ENCODE results near the gene USP17L13.
A peak's percentile ranks its signal among the peaks of the same experiment; 100 is the strongest.
"Not testable (repeated sequence)": the region's sequence is repeated elsewhere in the genome, so short reads cannot be mapped to it uniquely, and the experiment has no call there.

Gene USP17L13, protein sequence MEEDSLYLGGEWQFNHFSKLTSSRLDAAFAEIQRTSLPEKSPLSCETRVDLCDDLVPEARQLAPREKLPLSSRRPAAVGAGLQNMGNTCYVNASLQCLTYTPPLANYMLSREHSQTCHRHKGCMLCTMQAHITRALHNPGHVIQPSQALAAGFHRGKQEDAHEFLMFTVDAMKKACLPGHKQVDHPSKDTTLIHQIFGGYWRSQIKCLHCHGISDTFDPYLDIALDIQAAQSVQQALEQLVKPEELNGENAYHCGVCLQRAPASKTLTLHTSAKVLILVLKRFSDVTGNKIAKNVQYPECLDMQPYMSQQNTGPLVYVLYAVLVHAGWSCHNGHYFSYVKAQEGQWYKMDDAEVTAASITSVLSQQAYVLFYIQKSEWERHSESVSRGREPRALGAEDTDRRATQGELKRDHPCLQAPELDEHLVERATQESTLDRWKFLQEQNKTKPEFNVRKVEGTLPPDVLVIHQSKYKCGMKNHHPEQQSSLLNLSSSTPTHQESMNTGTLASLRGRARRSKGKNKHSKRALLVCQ

DNA sequence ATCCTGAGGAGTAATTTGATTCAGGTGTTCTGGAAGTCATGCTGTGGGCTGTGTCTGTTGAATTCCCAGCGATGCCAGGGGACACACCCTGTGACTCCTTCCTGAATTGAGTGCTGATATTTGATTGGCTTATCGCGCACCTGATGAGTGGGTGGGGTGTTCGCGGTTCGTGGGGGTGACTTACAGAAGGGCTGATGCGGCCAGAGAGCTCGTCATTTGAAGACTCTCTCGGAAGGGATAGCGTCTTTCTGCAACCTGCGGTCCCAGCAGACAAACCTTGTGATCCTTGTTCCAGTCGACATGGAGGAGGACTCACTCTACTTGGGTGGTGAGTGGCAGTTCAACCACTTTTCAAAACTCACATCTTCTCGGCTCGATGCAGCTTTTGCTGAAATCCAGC, at the start of gene USP17L13:
USP17L13 (plus strand) TSS at position 301 of the 400 bp plus-strand sequence; CDS start at position 301, 0 bp downstream.
- DNase-seq (ENCODE audit: low spot score), result not testable (repeated sequence)

DNA sequence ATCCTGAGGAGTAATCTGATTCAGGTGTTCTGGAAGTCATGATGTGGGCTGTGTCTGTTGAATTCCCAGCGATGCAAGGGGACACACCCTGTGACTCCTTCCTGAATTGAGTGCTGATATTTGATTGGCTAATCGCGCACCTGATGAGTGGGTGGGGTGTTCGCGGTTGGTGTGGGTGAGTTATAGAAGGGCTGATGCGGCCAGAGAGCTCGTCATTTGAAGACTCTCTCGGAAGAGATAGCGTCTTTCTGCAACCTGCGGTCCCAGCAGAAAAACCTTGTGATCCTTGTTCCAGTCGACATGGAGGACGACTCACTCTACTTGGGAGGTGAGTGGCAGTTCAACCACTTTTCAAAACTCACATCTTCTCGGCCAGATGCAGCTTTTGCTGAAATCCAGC, 14.3 kb upstream of the USP17L13 start, which contains the start of gene USP17L10:
USP17L10 (plus strand) TSS at position 301 of the 400 bp plus-strand sequence; CDS start at position 301, 0 bp downstream.
- not testable (repeated sequence) for DNase-seq (ENCODE audit: low spot score)

DNA sequence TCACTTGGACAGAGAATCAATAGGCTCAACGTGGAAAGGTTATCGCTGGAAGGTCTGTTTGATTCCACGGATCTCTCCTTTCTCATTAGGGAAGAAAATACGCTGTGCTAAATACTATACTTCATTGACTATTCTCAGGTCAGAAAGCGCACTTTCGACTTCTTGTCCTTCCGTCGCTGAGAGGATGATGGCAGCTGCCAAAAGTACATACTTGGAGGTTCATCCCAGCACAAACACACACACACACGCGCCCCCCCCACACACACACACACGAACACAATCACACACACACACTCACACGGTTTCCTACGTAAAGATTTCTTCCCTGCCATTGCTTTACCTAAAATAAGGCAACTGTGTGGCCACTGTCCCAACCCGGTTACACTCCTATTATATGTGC, 10.0 kb upstream of the USP17L13 start:
- not testable (repeated sequence) for DNase-seq (ENCODE audit: low spot score)

DNA sequence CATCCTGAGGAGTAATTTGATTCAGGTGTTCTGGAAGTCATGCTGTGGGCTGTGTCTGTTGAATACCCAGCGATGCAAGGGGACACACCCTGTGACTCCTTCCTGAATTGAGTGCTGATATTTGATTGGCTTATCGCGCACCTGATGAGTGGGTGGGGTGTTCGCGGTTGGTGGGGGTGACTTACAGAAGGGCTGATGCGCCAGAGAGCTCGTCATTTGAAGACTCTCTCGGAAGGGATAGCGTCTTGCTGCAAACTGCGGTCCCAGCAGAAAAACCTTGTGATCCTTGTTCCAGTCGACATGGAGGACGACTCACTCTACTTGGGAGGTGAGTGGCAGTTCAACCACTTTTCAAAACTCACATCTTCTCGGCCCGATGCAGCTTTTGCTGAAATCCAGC, 9.6 kb upstream of the USP17L13 start, which contains the start of gene USP17L11:
USP17L11 (plus strand) TSS at position 301 of the 400 bp plus-strand sequence; CDS start at position 301, 0 bp downstream.
- not testable (repeated sequence) for DNase-seq (ENCODE audit: low spot score)

DNA sequence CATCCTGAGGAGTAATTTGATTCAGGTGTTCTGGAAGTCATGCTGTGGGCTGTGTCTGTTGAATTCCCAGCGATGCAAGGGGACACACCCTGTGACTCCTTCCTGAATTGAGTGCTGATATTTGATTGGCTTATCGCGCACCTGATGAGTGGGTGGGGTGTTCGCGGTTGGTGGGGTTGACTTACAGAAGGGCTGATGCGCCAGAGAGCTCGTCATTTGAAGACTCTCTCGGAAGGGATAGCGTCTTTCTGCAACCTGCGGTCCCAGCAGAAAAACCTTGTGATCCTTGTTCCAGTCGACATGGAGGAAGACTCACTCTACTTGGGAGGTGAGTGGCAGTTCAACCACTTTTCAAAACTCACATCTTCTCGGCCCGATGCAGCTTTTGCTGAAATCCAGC, 4.8 kb upstream of the USP17L13 start, which contains the start of gene USP17L12:
USP17L12 (plus strand) TSS at position 301 of the 400 bp plus-strand sequence; CDS start at position 301, 0 bp downstream.
- not testable (repeated sequence) for DNase-seq (ENCODE audit: low spot score)

DNA sequence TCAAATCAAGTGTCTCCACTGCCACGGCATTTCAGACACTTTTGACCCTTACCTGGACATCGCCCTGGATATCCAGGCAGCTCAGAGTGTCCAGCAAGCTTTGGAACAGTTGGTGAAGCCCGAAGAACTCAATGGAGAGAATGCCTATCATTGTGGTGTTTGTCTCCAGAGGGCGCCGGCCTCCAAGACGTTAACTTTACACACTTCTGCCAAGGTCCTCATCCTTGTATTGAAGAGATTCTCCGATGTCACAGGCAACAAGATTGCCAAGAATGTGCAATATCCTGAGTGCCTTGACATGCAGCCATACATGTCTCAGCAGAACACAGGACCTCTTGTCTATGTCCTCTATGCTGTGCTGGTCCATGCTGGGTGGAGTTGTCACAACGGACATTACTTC, 5.6 kb downstream of the USP17L13 start:
- not testable (repeated sequence) for DNase-seq (ENCODE audit: low spot score)

DNA sequence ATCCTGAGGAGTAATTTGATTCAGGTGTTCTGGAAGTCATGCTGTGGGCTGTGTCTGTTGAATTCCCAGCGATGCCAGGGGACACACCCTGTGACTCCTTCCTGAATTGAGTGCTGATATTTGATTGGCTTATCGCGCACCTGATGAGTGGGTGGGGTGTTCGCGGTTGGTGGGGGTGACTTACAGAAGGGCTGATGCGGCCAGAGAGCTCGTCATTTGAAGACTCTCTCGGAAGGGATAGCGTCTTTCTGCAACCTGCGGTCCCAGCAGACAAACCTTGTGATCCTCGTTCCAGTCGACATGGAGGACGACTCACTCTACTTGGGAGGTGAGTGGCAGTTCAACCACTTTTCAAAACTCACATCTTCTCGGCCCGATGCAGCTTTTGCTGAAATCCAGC, 9.4 kb downstream of the USP17L13 start, which contains the start of gene USP17L15:
USP17L15 (plus strand) TSS at position 301 of the 400 bp plus-strand sequence; CDS start at position 301, 0 bp downstream.
- DNase-seq (ENCODE audit: low spot score), result not testable (repeated sequence)

DNA sequence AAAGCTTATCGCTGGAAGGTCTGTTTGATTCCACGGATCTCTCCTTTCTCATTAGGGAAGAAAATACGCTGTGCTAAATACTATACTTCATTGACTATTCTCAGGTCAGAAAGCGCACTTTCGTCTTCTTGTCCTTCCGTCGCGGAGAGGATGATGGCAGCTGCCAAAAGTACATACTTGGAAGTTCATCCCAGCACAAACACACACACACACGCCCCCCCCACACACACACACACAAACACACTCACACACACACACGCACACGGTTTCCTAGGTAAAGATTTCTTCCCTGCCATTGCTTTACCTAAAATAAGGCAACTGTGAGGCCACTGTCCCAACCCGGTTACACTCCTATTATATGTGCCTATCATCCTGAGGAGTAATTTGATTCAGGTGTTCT, 13.8 kb downstream of the USP17L13 start:
- DNase-seq (ENCODE audit: low spot score), result not testable (repeated sequence)

DNA sequence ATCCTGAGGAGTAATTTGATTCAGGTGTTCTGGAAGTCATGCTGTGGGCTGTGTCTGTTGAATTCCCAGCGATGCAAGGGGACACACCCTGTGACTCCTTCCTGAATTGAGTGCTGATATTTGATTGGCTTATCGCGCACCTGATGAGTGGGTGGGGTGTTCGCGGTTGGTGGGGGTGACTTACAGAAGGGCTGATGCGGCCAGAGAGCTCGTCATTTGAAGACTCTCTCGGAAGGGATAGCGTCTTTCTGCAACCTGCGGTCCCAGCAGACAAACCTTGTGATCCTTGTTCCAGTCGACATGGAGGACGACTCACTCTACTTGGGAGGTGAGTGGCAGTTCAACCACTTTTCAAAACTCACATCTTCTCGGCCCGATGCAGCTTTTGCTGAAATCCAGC, 18.9 kb downstream of the USP17L13 start, which contains the start of gene USP17L17:
USP17L17 (plus strand) TSS at position 301 of the 400 bp plus-strand sequence; CDS start at position 301, 0 bp downstream.
- not testable (repeated sequence) for DNase-seq (ENCODE audit: low spot score)

DNA sequence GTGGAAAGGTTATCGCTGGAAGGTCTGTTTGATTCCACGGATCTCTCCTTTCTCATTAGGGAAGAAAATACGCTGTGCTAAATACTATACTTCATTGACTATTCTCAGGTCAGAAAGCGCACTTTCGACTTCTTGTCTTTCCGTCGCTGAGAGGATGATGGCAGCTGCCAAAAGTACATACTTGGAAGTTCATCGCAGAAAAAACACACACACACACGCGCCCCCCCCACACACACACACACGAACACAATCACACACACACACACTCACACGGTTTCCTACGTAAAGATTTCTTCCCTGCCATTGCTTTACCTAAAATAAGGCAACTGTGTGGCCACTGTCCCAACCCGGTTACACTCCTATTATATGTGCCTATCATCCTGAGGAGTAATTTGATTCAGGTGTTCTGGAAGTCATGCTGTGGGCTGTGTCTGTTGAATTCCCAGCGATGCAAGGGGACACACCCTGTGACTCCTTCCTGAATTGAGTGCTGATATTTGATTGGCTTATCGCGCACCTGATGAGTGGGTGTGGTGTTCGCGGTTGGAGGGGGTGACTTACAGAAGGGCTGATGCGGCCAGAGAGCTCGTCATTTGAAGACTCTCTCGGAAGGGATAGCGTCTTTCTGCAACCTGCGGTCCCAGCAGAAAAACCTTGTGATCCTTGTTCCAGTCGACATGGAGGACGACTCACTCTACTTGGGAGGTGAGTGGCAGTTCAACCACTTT, 23.4 kb downstream of the USP17L13 start, which contains the start of gene USP17L18:
USP17L18 (plus strand) TSS at position 678 of the 728 bp plus-strand sequence; CDS start at position 678, 0 bp downstream.
- DNase-seq (ENCODE audit: low spot score), result peak; percentile 0

DNA sequence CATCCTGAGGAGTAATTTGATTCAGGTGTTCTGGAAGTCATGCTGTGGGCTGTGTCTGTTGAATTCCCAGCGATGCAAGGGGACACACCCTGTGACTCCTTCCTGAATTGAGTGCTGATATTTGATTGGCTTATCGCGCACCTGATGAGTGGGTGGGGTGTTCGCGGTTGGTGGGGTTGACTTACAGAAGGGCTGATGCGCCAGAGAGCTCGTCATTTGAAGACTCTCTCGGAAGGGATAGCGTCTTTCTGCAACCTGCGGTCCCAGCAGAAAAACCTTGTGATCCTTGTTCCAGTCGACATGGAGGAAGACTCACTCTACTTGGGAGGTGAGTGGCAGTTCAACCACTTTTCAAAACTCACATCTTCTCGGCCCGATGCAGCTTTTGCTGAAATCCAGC, 28.4 kb downstream of the USP17L13 start, which contains the start of gene USP17L19:
USP17L19 (plus strand) TSS at position 301 of the 400 bp plus-strand sequence; CDS start at position 301, 0 bp downstream.
- not testable (repeated sequence) for DNase-seq (ENCODE audit: low spot score)

DNA sequence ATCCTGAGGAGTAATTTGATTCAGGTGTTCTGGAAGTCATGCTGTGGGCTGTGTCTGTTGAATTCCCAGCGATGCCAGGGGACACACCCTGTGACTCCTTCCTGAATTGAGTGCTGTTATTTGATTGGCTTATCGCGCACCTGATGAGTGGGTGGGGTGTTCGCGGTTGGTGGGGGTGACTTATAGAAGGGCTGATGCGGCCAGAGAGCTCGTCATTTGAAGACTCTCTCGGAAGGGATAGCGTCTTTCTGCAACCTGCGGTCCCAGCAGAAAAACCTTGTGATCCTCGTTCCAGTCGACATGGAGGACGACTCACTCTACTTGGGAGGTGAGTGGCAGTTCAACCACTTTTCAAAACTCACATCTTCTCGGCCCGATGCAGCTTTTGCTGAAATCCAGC, 33.1 kb downstream of the USP17L13 start, which contains the start of gene USP17L20:
USP17L20 (plus strand) TSS at position 301 of the 400 bp plus-strand sequence; CDS start at position 301, 0 bp downstream.
- not testable (repeated sequence) for DNase-seq (ENCODE audit: low spot score)

DNA sequence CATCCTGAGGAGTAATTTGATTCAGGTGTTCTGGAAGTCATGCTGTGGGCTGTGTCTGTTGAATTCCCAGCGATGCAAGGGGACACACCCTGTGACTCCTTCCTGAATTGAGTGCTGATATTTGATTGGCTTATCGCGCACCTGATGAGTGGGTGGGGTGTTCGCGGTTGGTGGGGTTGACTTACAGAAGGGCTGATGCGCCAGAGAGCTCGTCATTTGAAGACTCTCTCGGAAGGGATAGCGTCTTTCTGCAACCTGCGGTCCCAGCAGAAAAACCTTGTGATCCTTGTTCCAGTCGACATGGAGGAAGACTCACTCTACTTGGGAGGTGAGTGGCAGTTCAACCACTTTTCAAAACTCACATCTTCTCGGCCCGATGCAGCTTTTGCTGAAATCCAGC, 37.9 kb downstream of the USP17L13 start, which contains the start of gene USP17L21:
USP17L21 (plus strand) TSS at position 301 of the 400 bp plus-strand sequence; CDS start at position 301, 0 bp downstream.
- not testable (repeated sequence) for DNase-seq (ENCODE audit: low spot score)

DNA sequence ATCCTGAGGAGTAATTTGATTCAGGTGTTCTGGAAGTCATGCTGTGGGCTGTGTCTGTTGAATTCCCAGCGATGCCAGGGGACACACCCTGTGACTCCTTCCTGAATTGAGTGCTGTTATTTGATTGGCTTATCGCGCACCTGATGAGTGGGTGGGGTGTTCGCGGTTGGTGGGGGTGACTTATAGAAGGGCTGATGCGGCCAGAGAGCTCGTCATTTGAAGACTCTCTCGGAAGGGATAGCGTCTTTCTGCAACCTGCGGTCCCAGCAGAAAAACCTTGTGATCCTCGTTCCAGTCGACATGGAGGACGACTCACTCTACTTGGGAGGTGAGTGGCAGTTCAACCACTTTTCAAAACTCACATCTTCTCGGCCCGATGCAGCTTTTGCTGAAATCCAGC, 42.6 kb downstream of the USP17L13 start, which contains the start of gene USP17L22:
USP17L22 (plus strand) TSS at position 301 of the 400 bp plus-strand sequence; CDS start at position 301, 0 bp downstream.
- not testable (repeated sequence) for DNase-seq (ENCODE audit: low spot score)

DNA sequence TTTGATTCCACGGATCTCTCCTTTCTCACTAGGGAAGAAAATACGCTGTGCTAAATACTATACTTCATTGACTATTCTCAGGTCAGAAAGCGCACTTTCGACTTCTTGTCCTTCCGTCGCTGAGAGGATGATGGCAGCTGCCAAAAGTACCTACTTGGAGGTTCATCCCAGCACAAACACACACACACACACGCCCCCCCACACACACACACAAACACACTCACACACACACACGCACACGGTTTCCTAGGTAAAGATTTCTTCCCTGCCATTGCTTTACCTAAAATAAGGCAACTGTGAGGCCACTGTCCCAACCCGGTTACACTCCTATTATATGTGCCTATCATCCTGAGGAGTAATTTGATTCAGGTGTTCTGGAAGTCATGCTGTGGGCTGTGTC, 47.0 kb downstream of the USP17L13 start:
- not testable (repeated sequence) for DNase-seq (ENCODE audit: low spot score)

All from RKO (cell line).